ENCODE measurements around the gene RPS3. TPM values are rescaled to one million over a fixed set of nuclear protein-coding genes. Genes with fewer than 3 reads are reported as not detected.
"Not testable (repeated sequence)": the region's sequence is repeated elsewhere in the genome, so short reads cannot be mapped to it uniquely, and the experiment has no call there.

The RPS3 gene
- total RNA-seq, 1 donor from 2014 or later = 1,332 TPM

DNA sequence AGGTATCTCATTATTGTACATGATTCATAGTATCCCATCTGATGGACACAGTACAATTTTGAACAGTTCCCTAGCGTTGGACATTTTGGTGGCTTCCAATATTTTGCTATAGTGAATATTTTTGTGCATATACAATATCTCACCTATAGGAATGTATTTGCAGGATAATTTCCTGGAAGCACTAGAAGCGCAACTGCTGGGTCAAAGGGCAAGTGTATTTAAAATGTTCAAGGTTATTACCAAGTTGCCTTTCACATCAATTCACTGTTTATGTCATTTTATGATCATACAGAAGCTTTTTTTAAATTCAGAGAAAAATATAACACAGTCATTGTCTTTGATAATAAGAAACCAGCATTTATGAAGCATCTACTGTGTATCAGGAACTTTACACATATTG lies 19.1 kb upstream of the RPS3 start:
- DNase-seq = no peak

- peak; percentile 72 for DNase-seq
These were observed 18.4 kb upstream of the RPS3 start for GRCh38 chr11:75380716-75381420.

GRCh38 chr11:75383246-75383645 lies 16.1 kb upstream of the RPS3 start:
- DNase-seq = no peak

- DNase-seq = peak; percentile 85
These were observed 14.8 kb upstream of the RPS3 start for GRCh38 chr11:75384438-75385080.

DNA sequence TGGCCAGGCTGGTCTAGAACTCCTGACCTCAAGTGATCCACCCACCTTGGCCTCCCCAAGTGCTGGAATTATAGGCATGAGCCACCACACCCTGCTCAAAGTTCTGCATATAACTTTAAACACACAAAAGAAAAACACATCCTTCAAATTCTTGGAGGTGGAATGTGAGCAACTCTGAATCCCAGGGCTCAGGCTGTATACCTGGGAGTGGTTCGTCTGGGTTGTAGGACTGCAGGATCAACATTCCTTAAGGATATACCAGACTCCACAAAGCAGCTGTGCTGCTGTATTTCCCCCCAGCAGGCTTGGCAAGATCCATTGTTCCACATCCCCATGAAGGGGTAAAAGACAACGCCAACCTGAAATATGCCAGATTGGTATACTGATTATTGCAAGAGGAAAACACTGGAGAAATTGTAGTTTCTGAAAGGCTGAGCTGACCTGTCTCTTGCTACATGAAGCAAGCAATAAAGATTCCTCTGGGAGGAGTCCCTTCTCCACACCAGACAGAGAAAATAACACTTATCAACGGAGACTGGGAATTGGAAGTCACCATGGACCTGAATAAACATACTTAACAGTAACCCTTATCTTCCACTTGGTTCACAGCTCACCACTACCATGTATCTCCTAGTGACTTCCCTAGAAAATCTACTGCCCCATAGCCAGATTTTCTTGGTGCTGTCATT lies 12.2 kb upstream of the RPS3 start:
- DNase-seq = no peak

DNA sequence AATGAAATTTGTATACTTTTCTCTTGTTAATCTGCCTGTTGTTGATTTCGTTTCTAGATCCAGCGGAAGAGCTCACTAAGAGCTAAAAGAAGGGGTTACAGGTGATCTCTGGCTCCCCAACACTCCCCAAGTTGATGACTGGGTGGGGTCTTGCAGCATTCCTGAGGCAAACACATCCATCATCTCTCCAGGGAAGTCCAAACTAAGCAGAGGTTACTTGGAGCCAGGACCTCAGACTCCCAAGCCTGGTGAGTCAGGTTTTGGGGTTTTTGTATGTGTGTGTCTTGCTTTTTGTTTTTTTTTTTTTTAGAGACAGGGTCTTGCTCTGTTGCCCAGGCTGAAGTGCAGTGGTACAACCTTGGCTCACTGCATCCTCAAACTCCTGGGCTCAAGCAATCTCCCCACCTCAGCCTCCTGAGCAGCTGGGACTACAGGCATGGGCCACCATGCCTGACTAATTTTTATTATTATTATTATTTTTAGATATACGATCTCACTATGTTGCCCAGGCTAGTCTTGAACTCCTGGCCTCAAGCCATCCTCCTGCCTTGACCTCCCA lies 11.5 kb upstream of the RPS3 start:
- DNase-seq = no peak

DNA sequence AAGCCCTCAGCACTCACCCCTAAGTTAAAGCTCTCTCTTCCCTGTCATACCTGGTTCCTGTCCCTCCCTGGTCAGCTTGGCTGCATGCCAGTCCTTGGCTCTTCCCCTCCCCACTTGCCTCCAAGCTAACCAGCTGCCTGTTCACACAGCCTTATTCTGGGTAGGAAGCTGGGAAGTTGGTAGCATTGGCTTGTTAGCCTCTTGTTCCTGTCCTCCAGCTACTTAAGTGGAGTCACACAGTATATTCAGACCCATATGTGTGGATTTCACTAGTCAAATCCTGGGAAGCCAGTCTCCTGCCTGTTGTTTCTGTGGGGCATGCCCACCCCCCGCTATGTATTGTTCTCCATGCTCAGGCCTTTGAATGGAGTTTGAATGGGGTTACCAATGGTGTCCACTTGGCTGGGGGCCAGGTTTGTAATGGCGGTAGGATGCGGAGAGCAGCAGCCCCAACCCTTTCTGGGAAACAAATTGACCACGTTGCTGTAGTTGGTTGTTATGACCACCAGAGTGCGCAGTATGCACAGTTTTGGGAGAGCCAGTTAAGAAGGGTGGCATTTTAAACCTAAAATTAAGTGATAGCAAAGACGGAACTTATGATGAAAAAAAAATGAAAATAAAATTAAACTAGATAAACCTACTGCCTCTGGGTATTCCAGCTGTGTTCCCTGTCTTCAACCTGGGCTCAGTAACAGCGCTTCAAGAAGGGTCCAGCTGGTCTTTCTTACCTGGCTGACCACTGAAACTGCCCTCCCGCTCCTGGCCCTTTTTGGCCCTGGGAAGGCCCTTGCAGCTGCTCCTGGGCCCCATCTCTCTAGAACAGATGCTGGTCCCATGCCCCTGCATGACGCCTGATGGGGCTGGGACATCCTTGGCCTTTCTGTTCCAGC lies 10.7 kb upstream of the RPS3 start:
- peak; percentile 86 for DNase-seq

DNA sequence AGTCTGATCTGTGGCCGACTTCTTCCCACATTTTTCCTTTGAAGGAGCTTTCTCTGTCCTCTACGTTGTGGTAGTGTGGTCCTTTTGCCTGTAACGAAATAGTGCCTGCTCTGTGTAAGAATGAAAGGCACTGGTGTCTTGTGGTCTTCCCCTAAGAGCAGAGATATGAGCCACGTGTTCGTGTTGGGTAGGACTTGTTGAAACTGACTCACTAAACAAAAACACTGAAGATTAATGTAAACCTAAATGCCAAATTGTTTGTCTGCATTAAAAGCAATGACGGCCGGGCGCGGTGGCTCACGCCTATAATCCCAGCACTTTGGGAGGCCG lies 10.1 kb upstream of the RPS3 start:
- DNase-seq = no peak

DNA sequence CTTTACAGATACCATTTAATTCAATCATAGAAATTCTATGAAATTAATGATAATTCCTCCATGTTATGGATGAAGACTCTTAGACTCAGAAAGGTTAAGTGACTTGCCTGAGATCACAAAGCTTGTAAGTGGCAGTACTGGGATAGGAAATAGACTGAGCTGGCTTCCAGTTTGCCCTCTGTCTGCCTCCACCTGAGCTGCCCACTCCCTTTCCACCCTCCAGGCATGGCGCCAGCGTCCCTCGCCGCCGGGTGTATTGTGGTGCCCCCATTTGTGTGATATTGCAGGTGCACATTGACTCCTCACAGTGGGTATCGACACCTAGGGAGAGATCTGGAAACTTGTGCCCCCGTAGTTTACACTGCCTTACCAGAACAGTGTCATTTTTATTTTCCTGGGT lies 9.4 kb upstream of the RPS3 start:
- DNase-seq = no peak

DNA sequence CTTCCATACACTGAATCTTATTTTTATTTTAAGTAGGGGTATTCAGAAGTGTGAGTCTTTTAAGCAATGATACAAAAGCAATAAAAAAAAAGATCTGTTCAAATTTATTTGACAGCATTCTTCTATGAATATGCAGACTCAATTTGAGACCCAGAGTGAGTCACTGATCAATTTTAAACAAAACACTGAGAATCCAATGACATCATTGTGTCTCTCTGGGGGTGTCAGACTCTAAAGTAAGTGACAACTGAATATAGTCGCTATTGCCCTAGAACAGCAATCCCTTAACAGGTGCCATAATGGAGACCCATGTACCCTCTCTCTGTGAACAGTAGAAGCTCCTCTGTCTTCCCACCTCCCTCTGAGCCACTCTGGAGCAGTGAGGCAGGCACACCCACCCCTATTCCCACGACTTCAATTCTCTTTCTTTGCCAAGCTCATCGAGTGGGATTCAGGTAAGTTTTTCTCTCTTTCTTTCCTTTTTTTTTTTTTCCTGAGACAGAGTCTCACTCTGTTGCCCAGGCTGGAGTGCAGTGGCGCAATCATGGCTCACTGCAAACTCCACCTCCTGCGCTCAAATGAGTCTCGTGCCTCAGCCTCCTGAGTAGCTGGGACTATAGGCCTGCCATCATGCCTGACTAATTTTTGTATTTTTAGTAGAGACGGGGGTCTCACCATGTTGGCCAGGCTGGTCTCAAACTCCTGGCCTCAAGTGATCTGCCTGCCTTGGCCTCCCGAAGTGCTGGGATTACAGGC lies 5.1 kb upstream of the RPS3 start:
- DNase-seq = no peak

DNA sequence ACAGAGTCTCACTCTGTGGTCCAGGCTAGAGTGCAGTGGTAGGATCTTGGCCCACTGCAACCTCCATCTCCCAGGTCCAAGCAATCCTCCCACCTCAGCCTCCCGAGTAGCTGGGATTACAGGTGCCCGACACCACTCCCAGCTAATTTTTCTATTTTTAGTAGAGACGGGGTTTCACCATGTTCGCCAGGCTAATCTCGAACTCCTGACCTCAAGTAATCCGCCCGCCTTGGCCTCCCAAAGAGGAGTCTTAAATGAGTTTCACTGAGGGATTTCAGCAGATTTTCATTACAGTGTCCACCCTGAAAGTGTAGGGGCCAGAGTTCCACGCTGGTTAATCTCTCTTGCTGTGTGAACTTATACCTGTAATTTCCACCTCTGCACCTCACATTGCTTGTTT lies 412 bp upstream of the RPS3 start:
- DNase-seq = no peak

DNA sequence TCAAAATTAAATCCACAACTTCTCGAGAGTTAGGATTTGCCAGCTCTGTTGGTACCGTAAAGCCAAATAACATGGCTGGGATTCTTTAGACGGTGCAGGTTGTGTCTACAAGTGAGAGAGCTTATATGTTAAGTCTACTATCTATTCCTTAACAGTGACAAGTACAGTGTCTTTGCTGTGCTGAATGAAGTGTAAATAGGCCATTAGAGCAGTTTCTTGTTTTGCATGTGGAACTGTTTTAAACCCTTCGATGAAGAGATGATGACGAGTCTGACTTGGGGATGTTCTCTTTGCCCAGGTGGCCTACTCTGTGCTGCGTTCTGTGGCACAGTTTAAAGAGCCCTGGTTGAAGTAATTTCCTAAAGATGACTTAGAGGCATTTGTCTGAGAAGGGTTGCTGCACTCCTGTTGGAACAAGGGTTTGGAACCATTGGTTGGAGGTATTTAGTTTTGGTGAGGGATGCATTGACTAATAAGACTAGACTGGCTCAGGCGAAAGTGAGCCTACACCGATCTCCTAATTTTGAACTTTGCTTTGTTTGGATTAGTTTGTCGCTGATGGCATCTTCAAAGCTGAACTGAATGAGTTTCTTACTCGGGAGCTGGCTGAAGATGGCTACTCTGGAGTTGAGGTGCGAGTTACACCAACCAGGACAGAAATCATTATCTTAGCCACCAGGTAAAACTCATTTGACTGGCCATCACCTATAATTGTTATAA lies 988 bp downstream of the RPS3 start:
- peak; percentile 28 for DNase-seq

DNA sequence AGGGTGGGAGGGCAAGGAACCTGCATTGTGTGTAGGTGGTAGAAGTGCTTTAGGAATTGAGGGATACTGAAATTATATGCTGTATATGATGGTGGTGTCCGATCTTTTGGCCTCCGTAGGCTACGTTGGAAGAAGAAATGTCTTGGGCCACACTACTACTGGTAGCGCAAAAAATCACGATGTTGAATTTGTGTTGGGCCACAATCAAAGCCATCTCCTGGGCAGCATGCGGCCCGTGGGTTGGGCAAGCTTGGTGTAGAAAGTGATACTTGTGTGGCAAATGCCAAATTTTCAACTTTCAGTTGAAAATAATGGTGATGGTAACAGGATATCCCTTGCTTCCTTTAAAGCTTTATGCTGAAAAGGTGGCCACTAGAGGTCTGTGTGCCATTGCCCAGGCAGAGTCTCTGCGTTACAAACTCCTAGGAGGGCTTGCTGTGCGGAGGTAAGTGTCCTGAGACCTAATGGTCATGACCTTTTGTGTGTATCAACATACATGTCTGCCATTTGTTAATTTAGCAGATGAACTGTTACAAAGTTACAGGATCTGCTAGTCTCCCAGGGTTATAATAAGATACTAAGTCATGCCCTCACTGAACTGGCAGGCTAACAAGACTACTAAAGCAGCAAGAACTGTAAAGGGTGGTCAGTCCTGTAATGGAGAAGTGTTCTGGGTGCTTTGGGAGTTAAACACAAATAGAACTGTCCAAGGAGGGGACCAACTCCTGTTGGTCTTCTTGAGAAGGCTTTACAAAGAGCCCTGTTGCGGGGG lies 2.9 kb downstream of the RPS3 start:
- DNase-seq = no peak

DNA sequence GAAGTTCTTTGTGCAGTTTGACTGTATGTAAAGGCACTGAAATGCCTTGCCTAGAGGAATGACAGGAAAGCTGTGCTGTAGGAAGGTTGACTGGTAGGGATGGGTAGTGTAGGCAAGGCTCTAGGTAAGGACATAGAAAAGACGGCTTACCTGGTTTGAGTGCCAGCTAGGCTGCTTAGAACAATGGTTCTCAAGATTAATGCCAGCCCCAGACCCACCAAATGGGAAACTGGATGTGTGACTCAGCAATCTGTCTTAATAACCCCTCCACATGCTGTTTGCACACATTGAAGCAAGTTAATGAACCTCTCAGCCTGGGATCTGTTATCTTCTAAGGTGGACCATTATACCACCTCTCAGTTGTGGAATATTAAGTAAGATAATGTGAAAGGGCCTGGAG lies 3.7 kb downstream of the RPS3 start:
- DNase-seq = no peak

DNA sequence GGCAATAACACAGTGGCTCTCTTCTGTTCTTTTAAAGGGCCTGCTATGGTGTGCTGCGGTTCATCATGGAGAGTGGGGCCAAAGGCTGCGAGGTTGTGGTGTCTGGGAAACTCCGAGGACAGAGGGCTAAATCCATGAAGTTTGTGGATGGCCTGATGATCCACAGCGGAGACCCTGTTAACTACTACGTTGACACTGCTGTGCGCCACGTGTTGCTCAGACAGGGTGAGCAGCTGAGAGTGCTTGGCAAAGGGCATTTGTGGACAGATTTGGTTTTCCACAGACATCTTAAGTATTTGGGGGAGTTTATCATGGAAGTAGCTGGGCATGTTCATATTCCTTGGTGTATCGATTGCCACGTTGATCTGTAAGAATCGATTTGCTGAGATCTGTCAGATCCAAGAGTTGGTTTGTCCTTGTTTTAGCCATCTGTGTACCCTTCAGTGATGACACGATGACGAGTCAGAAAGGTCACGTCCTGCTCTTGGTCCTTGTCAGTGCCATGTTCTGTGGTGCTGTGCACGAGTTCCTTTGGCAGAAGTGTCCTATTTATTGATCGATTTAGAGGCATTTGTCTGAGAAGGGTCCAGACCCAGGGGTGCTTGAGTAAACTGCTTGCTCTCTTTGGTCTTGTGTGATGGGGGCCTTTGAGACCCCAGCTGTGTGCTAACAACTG lies 4.8 kb downstream of the RPS3 start:
- DNase-seq = no peak

- no peak for DNase-seq
These were observed 7.0 kb downstream of the RPS3 start for GRCh38 chr11:75406338-75406777.

- DNase-seq = no peak
These were observed 9.6 kb downstream of the RPS3 start for GRCh38 chr11:75408957-75409219.

- not testable (repeated sequence) for DNase-seq
These were observed 10.7 kb downstream of the RPS3 start for GRCh38 chr11:75409971-75410370.

DNA sequence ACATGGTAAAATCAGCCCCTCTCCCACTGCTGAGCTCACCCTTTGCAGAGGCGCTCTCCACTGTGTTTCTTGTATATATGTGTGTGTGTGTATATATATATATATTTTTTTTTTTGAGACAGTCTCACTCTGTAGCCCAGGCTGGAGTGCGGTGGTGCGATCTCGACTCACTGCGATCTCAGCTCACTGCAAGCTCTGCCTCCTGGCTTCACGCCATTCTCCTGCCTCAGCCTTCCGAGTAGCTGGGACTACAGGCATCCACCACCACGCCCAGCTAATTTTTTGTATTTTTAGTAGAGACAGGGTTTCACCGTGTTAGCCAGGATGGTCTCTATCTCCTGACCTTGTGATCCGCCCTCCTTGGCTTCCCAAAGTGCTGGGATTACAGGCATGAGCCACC lies 13.8 kb downstream of the RPS3 start:
- not testable (repeated sequence) for DNase-seq

DNA sequence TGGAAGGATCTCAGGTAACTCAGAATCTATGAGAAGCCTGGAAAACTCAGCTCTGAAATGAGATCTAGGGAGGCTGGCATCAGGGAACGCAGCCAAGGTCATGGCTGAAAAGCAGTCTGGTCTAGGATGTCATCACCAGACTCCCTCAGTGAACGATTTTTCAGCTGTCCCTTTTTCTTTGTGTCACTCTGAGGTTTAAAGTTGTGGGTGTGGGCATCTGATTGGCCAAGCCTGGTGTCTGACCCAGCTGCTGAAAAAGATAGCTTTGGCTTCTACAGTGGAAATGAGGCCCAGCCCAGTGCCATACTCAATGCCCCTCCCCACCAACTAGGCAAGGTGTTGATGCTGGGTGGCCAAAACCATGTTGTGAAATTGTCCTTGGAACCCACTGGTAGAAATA lies 14.5 kb downstream of the RPS3 start:
- DNase-seq = peak; percentile 89

All from tongue (tissue), 2 donors.